DMS 273 (cell line): ENCODE results near the gene STK32C.
"Not testable (repeated sequence)": the region's sequence is repeated elsewhere in the genome, so short reads cannot be mapped to it uniquely, and the experiment has no call there.

Experiments used
- DNase-seq: peaks from one replicate; lab custom pipeline; 2025; ENCODE audit not compliant: unreplicated experiment; lab: John Stamatoyannopoulos, UW

Gene STK32C

DNA sequence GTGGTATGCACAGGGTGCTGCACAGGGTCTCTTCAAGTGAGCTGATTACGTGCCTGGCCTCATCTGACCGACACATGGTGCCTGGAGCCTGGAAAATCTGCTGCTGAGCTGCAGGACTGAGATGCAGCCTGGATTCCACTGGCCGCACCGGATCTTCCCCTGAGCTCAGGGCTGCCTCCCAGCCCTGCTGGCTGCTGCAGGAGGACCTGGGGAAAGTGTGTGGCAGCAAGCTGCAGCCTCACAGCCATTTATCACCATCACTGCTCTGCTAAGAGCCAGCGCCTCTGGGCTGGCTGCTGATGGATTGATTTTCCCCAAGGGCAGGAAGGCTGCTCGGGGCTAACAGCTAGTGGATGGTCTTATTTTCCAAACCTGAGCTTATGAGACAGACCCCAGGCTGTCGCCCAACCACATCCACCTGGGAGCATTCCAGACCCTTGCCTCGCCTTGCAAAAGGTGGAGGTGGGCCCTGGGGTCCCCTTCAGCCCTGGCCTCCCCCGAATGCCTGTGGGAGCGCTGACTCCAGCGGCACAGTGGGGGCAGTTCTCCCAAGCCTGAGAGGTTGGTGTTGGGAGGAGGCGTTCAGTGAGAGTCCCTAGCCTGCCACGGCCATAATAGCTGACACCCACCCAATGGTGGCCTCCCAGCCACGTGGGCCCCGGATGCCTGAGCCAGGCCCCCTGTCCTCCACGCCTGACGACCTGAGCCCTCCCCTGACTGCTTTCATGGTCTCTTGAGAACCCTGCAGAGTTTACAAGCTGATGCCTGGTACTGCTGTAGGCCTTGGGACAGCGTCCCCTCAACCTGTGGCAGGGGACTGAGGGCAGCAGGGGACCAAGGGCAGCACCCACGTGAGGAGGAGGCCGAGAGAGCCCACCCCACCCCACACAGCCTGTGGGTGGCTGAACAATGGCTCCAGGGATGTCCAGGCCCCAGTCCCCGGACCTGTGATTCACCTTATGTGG is 38.2 kb downstream of the STK32C start:
- DNase-seq = no peak

DNA sequence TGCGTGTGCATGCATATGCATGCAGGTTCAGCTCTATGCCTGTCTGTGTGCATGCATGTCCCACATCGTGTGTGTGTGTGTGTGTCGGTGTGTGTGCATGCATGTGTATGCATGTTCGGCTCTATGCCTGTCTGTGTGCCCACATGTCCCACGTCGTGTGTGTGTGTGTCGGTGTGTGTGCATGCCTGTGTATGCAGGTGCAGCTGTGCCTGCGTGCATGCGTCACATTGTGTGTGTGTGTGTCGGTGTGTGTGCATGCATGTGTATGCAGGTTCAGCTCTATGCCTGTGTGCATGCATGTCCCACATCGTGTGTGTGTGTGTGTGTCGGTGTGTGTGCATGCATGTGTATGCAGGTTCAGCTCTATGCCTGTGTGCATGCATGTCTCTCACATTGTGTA is 39.8 kb downstream of the STK32C start:
- DNase-seq = not testable (repeated sequence)

DNA sequence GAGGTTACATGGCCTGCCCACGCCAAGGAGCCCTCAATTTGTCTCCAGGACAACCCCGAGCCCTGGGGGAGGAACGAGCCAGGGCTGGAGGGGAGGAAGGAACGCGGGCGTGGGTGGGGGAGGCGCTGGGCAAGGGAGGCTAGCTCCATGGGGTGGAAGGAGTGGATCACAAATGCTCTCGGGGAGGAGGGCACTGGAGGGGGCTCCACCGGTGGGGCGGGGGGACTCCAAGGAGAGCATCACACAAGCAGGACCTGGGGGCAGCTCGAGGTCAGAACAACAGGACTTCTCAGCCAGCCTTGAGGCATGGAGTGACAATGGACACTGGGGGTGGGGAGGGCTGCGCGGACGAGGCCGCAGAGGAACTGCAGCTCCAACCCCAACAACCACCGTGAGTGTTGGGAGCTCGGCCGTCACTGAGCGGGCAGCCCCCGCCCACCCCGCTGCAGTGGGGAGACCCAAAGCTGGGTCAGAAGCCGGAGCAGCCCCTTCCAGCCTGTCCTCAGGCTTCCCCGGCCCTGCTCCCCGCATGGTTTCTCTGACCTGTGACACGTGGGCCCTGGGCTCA is 41.1 kb downstream of the STK32C start:
- no peak for DNase-seq

DNA sequence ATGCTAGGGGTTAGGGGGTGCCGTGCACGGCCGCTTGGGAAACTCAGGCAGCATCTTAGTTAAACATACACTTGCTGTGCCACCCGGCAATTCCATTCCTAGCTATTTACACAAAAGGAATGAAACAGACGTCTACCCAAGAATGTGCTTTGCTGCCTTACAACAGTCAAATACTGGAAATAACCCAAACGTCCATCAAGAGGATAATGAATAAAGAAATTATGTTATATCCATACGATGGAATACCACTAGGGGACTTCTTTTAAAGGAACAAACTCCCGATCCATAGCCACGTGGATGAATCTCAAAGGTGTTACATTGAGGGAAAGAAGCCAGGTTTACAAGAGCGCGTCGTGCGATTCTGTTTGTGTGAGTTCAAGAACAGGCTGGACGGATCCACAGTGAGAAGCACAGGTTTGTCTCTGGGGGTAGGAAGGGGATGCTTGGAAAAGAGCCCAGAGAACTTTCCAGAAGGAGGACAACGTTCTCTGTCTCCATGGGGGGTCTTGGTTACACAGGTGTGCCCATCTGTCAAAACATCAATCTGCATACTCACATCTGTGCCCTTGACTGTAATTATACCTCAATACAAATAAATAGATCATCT is 41.8 kb downstream of the STK32C start:
- DNase-seq = peak; percentile 46

DNA sequence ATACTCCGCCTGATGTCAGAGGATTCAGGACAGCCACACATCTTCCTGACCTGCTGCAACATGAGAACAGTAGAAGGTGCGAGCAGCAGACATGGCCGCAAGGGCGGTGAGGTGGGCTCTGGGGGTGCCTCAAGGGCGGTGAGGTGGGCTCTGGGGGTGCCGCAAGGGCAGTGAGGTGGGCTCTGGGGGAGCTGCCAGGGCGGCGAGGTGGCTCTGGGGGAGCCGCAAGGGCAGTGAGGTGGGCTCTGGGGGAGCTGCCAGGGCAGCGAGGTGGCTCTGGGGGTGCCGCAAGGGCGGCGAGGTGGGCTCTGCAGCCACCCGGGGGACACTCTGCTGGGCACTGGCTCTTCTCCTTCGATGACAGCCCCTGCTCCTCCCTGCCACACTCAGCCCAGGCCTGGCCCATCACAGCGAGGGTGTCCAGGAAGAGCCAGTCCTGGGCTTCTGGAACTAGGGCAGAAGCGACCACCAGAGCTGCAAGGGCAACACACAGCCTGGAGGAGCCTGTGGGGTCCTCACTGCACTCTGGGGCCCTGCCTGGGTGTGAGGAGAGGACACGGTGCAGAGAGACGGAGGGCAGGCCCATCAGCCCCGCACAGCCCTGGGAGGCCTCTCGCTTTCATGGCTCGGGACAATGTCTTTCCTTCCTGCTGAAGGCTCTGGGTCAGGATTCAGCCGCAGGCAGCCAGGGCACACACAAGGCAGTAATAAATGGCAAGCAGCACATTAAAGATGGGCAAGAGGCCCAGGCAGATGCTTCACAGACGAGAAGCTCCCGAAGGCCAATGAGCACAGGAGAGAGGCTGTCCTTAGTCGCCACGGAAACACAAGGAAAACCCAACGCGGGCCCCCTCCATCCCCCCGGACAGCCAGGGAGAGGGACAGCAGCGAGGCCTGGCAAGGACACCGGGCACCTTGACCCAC is 42.5 kb downstream of the STK32C start:
- peak; percentile 47 for DNase-seq

DNA sequence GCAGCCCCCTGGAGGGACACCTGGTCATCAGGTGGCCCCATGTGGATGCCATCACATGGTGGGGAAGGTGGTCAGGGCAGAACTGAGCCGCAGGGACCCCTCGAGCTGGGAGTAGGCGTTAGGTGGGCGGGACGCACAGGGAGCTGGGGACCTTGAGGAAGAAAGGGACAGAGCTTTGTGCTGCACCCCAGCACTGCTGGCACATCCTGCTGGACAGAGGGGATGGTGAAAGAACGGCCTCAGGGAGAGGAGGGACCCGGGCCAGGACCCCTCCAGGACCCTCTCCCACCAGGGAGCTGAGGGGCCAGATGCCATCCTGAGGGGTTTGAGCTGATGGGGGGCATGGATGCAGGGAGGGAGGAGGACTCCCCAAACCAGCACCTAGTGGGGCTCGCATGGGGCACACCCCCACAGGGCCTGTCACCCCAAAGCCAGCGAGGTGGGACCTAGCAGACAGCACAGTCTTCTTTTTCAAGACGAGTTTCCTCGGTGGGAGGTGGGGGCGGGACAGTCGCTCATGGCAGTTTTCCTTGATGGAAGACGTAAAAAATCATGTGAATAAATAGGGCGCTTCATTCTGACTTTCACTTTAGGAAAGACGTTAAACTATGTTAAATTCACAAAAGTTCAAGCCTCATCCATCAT is 43.3 kb downstream of the STK32C start:
- no peak for DNase-seq

DNA sequence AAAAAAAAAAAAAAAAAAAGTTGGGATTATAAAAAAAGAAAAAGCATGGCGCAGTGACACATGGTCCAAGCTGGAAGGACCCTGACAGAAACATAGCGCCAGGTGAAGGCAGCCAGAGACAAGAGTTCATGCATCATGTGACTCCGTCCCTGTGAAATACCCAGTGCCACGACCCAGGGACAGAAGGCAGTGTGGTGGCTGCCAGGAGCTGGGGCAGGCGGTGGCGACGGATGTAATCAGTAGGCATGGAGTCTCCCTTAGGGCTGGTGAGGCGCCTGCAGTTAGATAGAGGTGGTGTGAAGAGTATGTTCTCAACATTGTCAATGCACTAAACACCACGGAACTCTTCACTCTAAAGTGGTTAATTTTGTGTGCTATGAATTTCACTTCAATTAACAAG is 43.9 kb downstream of the STK32C start:
- no peak for DNase-seq

DNA sequence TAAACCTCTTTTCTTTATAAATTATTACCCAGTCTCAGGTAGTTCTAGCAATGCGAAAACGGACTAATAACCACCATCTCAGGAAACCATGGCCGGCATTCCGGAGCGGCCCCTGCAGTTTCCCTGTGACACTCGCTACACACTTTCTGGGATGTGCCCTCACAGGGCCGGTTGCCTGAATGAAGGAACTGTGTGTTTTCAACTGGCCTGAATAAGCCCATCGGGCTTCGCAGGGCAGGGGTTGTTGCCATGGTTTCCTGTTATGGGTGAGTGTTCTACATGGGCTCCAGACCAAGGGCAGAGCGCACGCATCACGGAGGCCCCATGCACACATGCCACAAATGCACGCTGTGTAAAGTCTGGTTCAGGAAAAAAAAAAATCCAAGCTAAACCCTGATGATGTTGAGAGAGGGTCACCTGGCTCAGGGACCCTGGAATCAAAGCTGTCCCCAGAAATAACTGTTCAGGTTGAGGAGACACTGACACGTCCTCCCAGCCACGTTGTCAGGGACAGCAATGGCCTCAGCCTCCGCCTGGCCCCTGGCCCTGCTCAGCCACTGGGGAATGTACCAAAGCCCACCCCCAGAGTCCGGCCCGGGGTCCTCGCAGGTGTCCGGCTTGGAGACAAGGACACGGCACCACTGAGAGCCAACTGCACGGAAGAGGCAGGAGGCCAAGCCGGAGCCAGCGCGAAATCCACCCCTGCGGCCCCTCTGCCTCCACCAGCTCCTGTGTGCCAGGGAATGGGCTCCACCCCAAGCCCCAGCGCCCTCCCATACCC is 47.9 kb downstream of the STK32C start:
- DNase-seq = no peak

DNA sequence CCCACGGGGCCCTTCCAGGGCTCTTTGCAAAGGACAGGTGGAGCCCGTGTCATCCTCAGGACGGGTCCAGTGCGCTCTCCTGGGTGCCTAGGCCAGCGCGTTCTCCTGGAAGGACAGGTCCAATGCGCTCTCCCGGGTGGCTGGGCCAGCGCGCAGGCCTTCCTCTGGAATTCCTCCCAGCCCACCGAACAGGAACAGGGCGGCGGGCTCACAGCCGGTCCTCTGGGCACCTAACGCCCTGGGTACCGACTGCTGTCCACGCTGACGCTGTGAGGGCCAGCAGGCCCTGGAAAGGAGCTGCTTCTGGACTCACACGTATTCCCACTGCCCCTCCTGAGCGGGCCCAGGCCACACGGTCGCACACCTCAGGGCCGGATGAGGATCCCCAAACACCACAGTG is 49.3 kb downstream of the STK32C start:
- DNase-seq = no peak

DNA sequence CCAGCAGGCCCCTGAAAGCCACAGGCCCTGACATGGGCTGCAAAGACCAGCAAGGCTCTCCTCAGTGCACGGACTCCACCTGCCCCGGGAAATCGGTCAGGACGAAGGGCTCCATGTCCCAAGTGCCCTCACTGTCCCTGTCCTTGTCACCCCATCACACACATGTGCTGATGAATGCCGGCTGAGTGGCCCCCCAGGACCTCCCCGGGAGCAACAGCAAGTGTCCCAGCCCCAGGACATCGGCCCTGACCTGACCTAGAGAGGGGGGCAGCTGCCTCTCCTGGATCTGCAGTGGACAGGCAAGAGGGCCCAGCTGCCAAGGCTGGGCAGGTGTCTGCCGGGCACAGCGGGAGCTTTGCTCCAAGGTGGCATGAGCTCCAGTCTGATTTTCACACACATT is 49.8 kb downstream of the STK32C start:
- DNase-seq = no peak

DNA sequence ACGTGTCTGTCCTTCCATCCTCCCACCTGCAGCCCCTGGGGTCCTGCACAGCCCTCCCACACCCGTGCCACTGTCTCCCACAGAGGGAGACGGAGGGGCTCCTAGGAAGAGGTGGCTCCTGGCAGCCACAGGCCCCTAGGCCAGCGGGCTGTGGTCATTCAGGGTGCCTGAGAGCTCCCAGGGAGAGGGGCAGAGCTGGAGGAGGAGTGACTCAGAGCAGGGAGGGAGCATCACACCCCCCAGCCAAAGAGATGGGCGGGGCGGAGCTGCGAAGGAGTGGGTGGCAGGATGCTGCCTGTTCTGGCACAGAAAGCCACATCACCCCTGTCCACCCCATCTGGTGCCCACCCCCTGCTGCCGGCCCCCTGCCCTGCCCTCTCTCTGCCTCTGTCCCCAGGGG is 50.5 kb downstream of the STK32C start:
- peak; percentile 20 for DNase-seq

DNA sequence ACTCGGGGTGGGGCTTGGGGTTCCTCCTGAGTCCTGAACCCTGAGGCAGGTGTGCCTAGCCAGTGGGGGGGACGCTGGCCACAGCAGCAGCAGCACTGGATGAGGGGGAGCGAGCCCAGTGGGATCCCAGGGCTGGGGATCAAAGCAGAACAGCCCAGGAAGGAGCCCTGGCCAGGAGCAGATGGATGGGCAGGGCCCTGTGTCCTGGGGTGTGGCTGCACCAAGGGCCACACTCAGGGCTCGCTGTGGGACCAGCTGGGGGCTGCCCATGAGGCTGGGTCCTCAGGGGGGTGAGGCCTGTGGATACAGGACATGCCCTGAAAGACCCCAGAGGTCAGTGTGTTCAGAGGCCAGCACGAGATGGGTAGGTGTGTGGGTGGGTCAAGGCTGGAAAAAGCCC is 50.9 kb downstream of the STK32C start:
- DNase-seq = no peak

DNA sequence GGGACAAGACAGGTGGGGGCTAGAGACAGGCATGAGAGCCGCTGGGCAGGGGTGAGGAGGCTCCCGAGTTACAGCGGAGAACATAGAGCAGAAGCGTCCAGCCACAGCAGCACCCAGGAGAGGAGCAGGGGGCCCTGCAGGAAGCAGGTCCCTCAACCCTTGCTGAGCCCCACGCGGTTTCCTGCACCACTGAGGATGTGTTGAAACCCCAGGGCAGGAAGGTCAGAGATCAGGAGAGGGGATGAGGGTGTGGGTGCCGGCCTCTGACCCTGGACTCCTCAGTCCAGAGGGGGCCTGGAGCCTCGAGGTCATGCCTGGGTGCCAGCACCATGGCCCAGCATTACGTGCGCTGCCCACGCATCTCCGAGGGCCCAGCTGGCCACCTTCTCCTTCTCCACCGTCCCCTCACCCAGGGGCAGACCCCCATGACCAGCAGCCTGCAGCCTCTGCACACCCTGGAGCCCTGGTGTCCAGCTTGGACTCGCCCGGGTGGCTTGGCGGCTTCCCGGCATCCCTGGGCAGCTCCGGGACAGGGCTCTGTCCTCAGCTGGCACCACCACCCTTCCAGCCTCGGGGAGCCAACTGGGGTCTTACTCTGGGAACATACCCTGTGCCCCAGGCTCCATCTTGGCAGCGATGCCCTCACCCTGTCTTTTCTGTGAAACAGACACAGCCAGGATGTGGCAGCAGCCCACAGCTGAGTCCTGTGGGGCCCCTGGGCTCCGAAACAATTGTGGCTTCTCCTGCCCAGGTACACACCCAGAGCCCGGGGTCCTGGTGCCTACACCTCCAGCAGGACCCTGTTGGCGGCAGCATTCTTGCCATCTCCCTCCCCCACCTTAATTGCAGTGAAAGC is 52.0 kb downstream of the STK32C start:
- no peak for DNase-seq

DNA sequence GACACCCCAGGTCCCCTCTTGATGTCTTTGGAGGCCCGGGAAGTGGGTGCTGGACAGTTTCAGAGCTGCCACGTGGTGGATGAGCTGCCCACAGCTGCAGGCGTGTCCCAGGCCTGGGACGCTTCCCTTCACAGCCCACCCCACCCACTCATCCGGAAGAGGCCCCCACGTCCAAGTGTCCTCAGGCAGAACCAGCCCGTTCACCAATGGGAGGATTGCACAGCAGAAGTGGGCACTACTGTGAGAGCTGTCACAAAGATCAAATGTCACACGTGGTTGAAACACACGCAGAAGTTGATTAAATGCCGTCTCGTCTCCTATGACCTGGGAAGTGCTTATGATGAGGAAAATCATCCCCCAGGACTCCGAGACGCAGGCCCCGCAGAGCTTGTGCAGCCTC is 52.9 kb downstream of the STK32C start:
- no peak for DNase-seq

DNA sequence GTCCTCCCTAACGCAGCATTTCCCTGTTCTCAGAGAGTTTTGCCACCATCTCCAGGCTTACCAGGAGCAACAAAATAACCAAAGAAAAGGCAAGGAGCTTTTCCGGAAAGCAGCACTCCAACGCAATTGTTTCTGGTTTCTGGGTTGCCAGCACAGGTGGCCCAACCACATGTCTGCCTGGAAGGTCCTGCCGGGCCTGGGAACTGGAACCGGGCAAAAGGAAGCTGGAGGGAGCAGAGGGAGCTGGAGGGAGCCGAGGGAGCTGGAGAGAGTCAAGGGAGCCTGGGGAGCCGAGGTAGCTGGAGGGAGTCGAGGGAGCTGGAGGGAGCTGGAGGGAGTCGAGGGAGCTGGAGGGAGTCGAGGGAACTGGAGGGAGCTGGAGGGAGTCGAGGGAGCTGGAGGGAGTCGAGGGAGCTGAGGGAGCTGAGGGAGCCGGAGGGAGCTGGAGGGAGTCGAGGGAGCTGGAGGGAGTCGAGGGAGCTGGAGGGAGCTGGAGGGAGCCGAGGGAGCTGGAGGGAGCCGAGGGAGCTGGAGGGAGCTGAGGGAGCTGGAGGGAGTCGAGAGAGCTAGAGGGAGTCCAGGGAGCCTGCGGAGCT is 54.6 kb downstream of the STK32C start:
- DNase-seq = peak; percentile 18

DNA sequence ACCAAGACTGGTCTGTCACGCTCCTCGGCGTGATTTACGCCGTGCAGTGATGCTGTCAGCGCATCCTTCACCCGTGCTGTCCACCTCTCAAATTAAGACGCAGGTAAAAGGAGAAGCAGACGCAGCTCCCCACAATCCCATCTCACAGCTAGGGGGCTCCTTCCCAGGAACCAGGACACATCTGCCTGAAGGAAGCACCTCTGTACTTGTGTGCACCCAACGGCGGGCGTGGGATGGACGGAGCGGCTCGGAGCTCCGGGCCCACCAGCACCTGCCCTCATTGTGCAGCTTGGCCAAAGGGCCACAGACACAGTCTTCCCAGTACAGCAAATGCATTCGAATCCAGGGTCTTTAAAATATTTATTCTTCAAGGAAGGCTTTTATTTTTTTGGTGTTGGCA is 55.3 kb downstream of the STK32C start:
- no peak for DNase-seq

DNA sequence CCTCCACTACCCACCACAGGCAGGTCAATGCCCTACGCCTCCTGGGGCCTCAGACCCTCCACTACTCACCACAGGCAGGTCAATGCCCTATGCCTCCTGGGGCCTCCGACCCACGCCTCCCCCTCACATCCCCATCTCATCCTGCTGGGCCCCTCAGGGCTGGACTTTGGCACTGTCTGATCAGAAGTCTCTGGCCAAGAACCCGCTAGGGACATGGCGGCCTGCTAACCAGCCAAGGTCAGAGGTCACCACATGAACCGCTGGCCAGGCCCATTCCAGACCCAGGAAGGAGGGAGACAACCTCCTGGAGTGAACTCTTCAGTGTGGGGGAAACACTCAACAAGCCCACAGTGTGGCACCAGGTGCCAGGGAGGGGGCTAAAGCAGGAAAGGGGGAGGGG is 55.8 kb downstream of the STK32C start:
- DNase-seq = no peak
